H1 (cell line): ENCODE measurements around the gene IQCM. TPM values are rescaled to one million over a fixed set of nuclear protein-coding genes. Genes with fewer than 3 reads are reported as not detected.

Experiments
- ASH2L ChIP-seq: fragments of 200-600, 300-600 bp; sonication (generic); IDR thresholded peaks from one replicate; pipeline ENCODE4 v1.7.1; 2017; ENCODE audit warnings: low read length
- CTBP2 ChIP-seq: IDR thresholded peaks from 2 replicates; pipeline ENCODE4 v1.7.0; 2011; ENCODE audit warnings: borderline replicate concordance, mild to moderate bottlenecking, moderate library complexity, mixed read lengths, low read length; ENCODE audit not compliant: insufficient read depth, insufficient read length
- GABPA ChIP-seq: IDR thresholded peaks from 2 replicates; pipeline ENCODE4 v1.6.1; 2011; ENCODE audit warnings: mild to moderate bottlenecking, low read length, moderate library complexity, borderline replicate concordance; ENCODE audit not compliant: insufficient read depth
- JUND ChIP-seq: IDR thresholded peaks from 2 replicates; pipeline ENCODE4 v1.6.1; 2011; ENCODE audit warnings: mild to moderate bottlenecking, improper control_type of control experiment, low read length
- KDM4A ChIP-seq: IDR thresholded peaks from one replicate; pipeline ENCODE4 v1.7.1; 2012; ENCODE audit warnings: low read depth, mild to moderate bottlenecking, moderate library complexity, low read length, inconsistent platforms; ENCODE audit not compliant: severe bottlenecking
- NANOG ChIP-seq: IDR thresholded peaks from 2 replicates; pipeline ENCODE4 v1.6.1; 2011; ENCODE audit warnings: low read length, low read depth, mild to moderate bottlenecking, inconsistent platforms; ENCODE audit not compliant: insufficient read depth, poor library complexity, severe bottlenecking
- SIX5 ChIP-seq: IDR thresholded peaks from 2 replicates; pipeline ENCODE4 v1.6.1; 2011; ENCODE audit warnings: mild to moderate bottlenecking, low read depth, low read length
- TBP ChIP-seq: IDR thresholded peaks from 2 replicates; pipeline ENCODE4 v1.6.1; 2011; ENCODE audit warnings: low read depth, low read length, improper control_type of control experiment
- polyA plus RNA-seq, 7 experiments: library from polyadenylated mRNA; depleted of rRNA in 3 of 7; stranded (reverse) in 5 of 7; unstranded in 2 of 7; fragments of >200 nt in 5 of 7; fragments of 200-250 nt in 2 of 7; gene quantifications; 1 replicate in 5 of 7; 2 replicates in 1 of 7; 4 replicates in 1 of 7; pipeline versions ENCODE4 v1.2.1 to v1.2.3, GENCODE V29; 2011 to 2013; ENCODE audit warnings: missing spikeins in 2 of 7, mixed read lengths in 2 of 7
- total RNA-seq: library from RNA; stranded (reverse); fragmentation: NEBNext Ultra II Directional; extraction: Animal tissue kit (Norgen Biotek cat#: 25700); gene quantifications from 2 replicates; pipeline ENCODE4 v1.2.1, GENCODE V29; 2021
- TF ChIP-seq, protein P1 (sequence below): fragments of 300-600 bp; sonication (generic); IDR thresholded peaks from 2 replicates; pipeline ENCODE4 v1.7.1; 2012; ENCODE audit warnings: low read length, moderate library complexity, mild to moderate bottlenecking, inconsistent platforms; ENCODE audit not compliant: insufficient replicate concordance

The IQCM gene
- total and polyA plus RNA-seq, 2 of the 8 experiments (the other 6 are each of a cell fraction or from before 2014, with no cell fraction given): not detected

GRCh38 chr4:149790172-149790907 lies 25.3 kb downstream of the IQCM start (continued):
- TF ChIP-seq, protein P1, sequence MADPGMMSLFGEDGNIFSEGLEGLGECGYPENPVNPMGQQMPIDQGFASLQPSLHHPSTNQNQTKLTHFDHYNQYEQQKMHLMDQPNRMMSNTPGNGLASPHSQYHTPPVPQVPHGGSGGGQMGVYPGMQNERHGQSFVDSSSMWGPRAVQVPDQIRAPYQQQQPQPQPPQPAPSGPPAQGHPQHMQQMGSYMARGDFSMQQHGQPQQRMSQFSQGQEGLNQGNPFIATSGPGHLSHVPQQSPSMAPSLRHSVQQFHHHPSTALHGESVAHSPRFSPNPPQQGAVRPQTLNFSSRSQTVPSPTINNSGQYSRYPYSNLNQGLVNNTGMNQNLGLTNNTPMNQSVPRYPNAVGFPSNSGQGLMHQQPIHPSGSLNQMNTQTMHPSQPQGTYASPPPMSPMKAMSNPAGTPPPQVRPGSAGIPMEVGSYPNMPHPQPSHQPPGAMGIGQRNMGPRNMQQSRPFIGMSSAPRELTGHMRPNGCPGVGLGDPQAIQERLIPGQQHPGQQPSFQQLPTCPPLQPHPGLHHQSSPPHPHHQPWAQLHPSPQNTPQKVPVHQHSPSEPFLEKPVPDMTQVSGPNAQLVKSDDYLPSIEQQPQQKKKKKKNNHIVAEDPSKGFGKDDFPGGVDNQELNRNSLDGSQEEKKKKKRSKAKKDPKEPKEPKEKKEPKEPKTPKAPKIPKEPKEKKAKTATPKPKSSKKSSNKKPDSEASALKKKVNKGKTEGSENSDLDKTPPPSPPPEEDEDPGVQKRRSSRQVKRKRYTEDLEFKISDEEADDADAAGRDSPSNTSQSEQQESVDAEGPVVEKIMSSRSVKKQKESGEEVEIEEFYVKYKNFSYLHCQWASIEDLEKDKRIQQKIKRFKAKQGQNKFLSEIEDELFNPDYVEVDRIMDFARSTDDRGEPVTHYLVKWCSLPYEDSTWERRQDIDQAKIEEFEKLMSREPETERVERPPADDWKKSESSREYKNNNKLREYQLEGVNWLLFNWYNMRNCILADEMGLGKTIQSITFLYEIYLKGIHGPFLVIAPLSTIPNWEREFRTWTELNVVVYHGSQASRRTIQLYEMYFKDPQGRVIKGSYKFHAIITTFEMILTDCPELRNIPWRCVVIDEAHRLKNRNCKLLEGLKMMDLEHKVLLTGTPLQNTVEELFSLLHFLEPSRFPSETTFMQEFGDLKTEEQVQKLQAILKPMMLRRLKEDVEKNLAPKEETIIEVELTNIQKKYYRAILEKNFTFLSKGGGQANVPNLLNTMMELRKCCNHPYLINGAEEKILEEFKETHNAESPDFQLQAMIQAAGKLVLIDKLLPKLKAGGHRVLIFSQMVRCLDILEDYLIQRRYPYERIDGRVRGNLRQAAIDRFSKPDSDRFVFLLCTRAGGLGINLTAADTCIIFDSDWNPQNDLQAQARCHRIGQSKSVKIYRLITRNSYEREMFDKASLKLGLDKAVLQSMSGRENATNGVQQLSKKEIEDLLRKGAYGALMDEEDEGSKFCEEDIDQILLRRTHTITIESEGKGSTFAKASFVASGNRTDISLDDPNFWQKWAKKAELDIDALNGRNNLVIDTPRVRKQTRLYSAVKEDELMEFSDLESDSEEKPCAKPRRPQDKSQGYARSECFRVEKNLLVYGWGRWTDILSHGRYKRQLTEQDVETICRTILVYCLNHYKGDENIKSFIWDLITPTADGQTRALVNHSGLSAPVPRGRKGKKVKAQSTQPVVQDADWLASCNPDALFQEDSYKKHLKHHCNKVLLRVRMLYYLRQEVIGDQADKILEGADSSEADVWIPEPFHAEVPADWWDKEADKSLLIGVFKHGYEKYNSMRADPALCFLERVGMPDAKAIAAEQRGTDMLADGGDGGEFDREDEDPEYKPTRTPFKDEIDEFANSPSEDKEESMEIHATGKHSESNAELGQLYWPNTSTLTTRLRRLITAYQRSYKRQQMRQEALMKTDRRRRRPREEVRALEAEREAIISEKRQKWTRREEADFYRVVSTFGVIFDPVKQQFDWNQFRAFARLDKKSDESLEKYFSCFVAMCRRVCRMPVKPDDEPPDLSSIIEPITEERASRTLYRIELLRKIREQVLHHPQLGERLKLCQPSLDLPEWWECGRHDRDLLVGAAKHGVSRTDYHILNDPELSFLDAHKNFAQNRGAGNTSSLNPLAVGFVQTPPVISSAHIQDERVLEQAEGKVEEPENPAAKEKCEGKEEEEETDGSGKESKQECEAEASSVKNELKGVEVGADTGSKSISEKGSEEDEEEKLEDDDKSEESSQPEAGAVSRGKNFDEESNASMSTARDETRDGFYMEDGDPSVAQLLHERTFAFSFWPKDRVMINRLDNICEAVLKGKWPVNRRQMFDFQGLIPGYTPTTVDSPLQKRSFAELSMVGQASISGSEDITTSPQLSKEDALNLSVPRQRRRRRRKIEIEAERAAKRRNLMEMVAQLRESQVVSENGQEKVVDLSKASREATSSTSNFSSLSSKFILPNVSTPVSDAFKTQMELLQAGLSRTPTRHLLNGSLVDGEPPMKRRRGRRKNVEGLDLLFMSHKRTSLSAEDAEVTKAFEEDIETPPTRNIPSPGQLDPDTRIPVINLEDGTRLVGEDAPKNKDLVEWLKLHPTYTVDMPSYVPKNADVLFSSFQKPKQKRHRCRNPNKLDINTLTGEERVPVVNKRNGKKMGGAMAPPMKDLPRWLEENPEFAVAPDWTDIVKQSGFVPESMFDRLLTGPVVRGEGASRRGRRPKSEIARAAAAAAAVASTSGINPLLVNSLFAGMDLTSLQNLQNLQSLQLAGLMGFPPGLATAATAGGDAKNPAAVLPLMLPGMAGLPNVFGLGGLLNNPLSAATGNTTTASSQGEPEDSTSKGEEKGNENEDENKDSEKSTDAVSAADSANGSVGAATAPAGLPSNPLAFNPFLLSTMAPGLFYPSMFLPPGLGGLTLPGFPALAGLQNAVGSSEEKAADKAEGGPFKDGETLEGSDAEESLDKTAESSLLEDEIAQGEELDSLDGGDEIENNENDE: no peak
- TF ChIP-seq TBP: no peak
- TF ChIP-seq NANOG: no peak
- no peak for TF ChIP-seq ASH2L
- TF ChIP-seq CTBP2: no peak
- no peak for TF ChIP-seq GABPA
- TF ChIP-seq JUND: no peak
- no peak for TF ChIP-seq KDM4A
- no peak for TF ChIP-seq SIX5
